Panc1 (cell line): ENCODE measurements around the gene HHAT. TPM values are rescaled to one million over a fixed set of nuclear protein-coding genes. Genes with fewer than 3 reads are reported as not detected.

Source experiments
- ATAC-seq: fragments of 200-7000 bp; cut with Tn5 transposase; 2 replicates; pipeline ENCODE4 v1.9.1; 2020; ENCODE audit warnings: mild to moderate bottlenecking, moderate library complexity
- BruUV-seq: library from RNA; stranded (reverse); fragments of 400-500 nt; replicated peaks from 2 replicates; lab custom pipeline; 2021; lab: Mats Ljungman, UMichigan
- CTCF ChIA-PET: fragments of 300-600 bp; sonication (Branson Sonifier 250); formaldehyde crosslinking; loops from one replicate; lab custom pipeline; 2022; ENCODE audit warnings: antibody characterized with exemption; lab: Charles Lee
- POLR2A ChIA-PET: fragments of 300-600 bp; sonication (Branson Sonifier 250); formaldehyde crosslinking; loops from one replicate; lab custom pipeline; 2022; ENCODE audit warnings: antibody characterized with exemption; lab: Charles Lee
- DNase-seq: peaks from one replicate; pipeline ENCODE4 v3.0.0-alpha.2; 2010; ENCODE audit warnings: low read depth, low spot score
- H3K27ac ChIP-seq: 2 replicates; pipeline ENCODE4 v1.5.1; 2011; ENCODE audit warnings: mild to moderate bottlenecking, low read length, inconsistent platforms
- H3K27me3 ChIP-seq: fragments of 200-500 bp; sonication (Bioruptor generic); 2 replicates; pipeline ENCODE4 v1.6.0; 2014; ENCODE audit warnings: low read length, inconsistent platforms; ENCODE audit not compliant: control insufficient read depth, insufficient read depth
- H3K36me3 ChIP-seq: fragments of 200-500 bp; sonication (Bioruptor generic); 2 replicates; pipeline ENCODE4 v1.5.1; 2014; ENCODE audit warnings: inconsistent platforms, mild to moderate bottlenecking, low read length, moderate library complexity; ENCODE audit not compliant: control insufficient read depth, insufficient read depth
- H3K4me1 ChIP-seq: 2 replicates; pipeline ENCODE4 v1.5.1; 2011; ENCODE audit warnings: inconsistent platforms, mild to moderate bottlenecking, low read length, moderate library complexity; ENCODE audit not compliant: control insufficient read depth, insufficient read depth
- H3K4me3 ChIP-seq, 2 experiments: 2 replicates each; pipeline ENCODE4 v1.5.1; 2011 to 2012; ENCODE audit warnings: low read depth in 2 of 2, low read length in 2 of 2, mild to moderate bottlenecking in 2 of 2, inconsistent platforms in 1 of 2, moderate library complexity in 1 of 2
- H3K9me3 ChIP-seq: fragments of 200-500 bp; sonication (Bioruptor generic); 2 replicates; pipeline ENCODE4 v1.5.1; 2014; ENCODE audit warnings: low read depth, mild to moderate bottlenecking, inconsistent platforms, low read length, moderate library complexity; ENCODE audit not compliant: control insufficient read depth, insufficient read depth
- CTCF ChIP-seq: fragments of 450-650 bp; IDR thresholded peaks from 2 replicates; pipeline ENCODE4 v1.5.1; 2017; ENCODE audit warnings: mild to moderate bottlenecking
- POLR2AphosphoS5 ChIP-seq: IDR thresholded peaks from 2 replicates; pipeline ENCODE4 v1.6.1; 2012; ENCODE audit warnings: mild to moderate bottlenecking, low read depth, low read length, moderate library complexity
- REST ChIP-seq, 2 experiments: IDR thresholded peaks; 2 replicates each; pipeline ENCODE4 v1.6.1; 2011 to 2012; ENCODE audit warnings: low read depth in 2 of 2, control low read depth in 1 of 2, low read length in 1 of 2, mild to moderate bottlenecking in 1 of 2, moderate library complexity in 1 of 2; ENCODE audit not compliant: insufficient read depth in 1 of 2
- SIN3A ChIP-seq: IDR thresholded peaks from 2 replicates; pipeline ENCODE4 v1.6.1; 2012; ENCODE audit warnings: low read depth, mild to moderate bottlenecking, low read length, moderate library complexity, borderline replicate concordance; ENCODE audit not compliant: insufficient read depth
- TCF7L2 ChIP-seq: IDR thresholded peaks from 2 replicates; pipeline ENCODE4 v1.6.1; 2011; ENCODE audit warnings: mild to moderate bottlenecking, low read depth, low read length, inconsistent platforms
- in situ Hi-C: cut with HindIII; loops from 2 replicates; pipeline ENCODE4 v1.10.0; 2016; ENCODE audit warnings: low sequenced_read_pairs, low pct_unique_long_range_greater_than_20kb
- intact Hi-C: fragments of 100-400 bp; cut with micrococcal nuclease; formaldehyde crosslinking; loops from one replicate; pipeline ENCODE4 v1.10.0; 2022; ENCODE audit not compliant: unreplicated experiment
- total RNA-seq: library from RNA; stranded (reverse); gene quantifications from one replicate; pipeline ENCODE4 v1.2.1, GENCODE V29; 2021; ENCODE audit not compliant: unreplicated experiment

The HHAT gene
- total RNA-seq, 1 experiment from 2014 or later = 2.3 TPM

DNA sequence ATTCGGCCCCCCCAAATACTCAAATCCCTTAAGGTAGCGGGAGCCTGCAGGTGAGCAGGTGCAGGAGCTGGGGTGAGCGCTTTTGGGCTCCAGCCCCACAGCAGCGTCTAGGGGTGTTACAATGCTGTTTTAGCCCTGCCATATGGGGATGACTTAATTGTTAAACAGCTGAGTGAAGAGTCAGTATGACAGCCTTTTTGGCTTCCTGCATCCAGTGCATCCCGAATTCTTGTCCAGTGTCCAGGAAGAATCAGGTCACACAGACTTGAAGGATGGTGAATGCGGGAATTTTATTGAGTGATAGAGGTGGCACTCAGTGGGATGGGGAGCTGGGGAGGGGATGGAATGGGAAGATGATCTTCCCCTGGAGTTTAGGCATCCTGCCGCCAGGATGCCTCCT lies 30.4 kb upstream of the HHAT start:
- Histone ChIP-seq H3K27ac (no peak overlapping the region), H3K27me3 (no peaks in the 10 kb centered on the region; the same call in 1 of the 2 replicates), H3K36me3 (no peaks in the 10 kb centered on the region), H3K9me3 (no peaks in the 10 kb centered on the region), H3K4me1 (no peaks in the 10 kb centered on the region), H3K4me3 (no peak overlapping the region)
- intact Hi-C loops (no loop called here), in situ Hi-C loops (no loop called here)
- ATAC-seq = no peak
- no TSS peak for BruUV-seq
- no peak for DNase-seq
- ChIA-PET CTCF (no interaction called here), POLR2A (no interaction called here)
- TF ChIP-seq POLR2AphosphoS5 (no peak), TCF7L2 (no peak), REST (IDR thresholded peaks at IDR 0.05; ENCODE audit: insufficient read depth in 1 of 2, low read depth in 2 of 2, low read length in 1 of 2) (no peak), CTCF (no peak), SIN3A (no peak)

DNA sequence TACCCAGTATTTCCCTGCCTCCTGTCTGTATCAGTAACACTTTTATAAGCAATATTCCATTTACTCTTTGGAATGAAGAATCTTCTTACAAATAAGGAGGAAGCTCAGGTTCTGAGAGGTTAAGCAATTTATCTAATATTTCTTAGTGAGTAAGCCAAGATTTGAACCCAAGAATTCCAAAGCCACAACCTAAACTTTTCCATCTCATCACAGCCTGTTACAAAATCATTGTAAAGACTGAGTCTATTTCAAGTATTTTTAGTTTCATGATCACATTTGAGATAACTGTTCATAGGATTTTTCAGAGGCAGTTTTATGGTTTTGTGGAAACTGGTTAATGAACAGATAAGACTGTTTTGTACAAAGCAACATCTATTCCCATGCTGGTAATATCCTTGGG lies 29.8 kb upstream of the HHAT start:
- intact Hi-C loops = no loop called here
- TF ChIP-seq REST (IDR thresholded peaks at IDR 0.05; ENCODE audit: insufficient read depth in 1 of 2, low read depth in 2 of 2, low read length in 1 of 2) (no peak), CTCF (no peak), TCF7L2 (no peak), SIN3A (no peak), POLR2AphosphoS5 (no peak)
- in situ Hi-C loops = no loop called here
- H3K4me3 ChIP-seq = no peak overlapping the region
- no peaks in the 10 kb centered on the region for H3K36me3 ChIP-seq
- no peak for DNase-seq
- ChIA-PET CTCF (interaction anchor here (0.7 kb wide), 1 partner anchor 155 kb away, joined by 3 read pairs; no protein-coding TSS in a partner anchor), POLR2A (no interaction called here)
- ATAC-seq = no peak
- H3K27ac ChIP-seq = no peak overlapping the region
- no peaks in the 10 kb centered on the region for H3K9me3 ChIP-seq
- no TSS peak for BruUV-seq
- H3K27me3 ChIP-seq = no peaks in the 10 kb centered on the region; the same call in 1 of the 2 replicates
- H3K4me1 ChIP-seq = no peaks in the 10 kb centered on the region
